DOHH2 (cell line): ENCODE measurements around the gene KCNS1.

Source experiments
- H3F3A ChIP-seq: fragments of 200-600 bp; sonication (generic), shearing (Covaris generic); 2 replicates; pipeline ENCODE4 v1.6.0; 2016; ENCODE audit warnings: antibody characterized with exemption, mild to moderate bottlenecking; ENCODE audit not compliant: control insufficient read depth, insufficient read depth
- H3K27ac ChIP-seq: fragments of 200-600 bp; sonication (generic); 2 replicates; pipeline ENCODE4 v1.5.1; 2014; ENCODE audit warnings: low read depth, mild to moderate bottlenecking, low read length, moderate library complexity
- H3K27me3 ChIP-seq: fragments of 200-600 bp; sonication (generic); 2 replicates; pipeline ENCODE4 v1.6.1; 2014; ENCODE audit warnings: mild to moderate bottlenecking, low read length, mixed read lengths; ENCODE audit not compliant: control insufficient read depth
- H3K36me3 ChIP-seq: fragments of 200-600 bp; sonication (generic); 2 replicates; pipeline ENCODE4 v1.6.1; 2014; ENCODE audit warnings: mild to moderate bottlenecking, low read length, moderate library complexity, mixed read lengths; ENCODE audit not compliant: control insufficient read depth
- H3K4me1 ChIP-seq: fragments of 200-600 bp; sonication (generic); 2 replicates; pipeline ENCODE4 v1.6.1; 2014; ENCODE audit warnings: mild to moderate bottlenecking, low read length, mixed read lengths; ENCODE audit not compliant: control insufficient read depth
- H3K4me2 ChIP-seq: fragments of 200-600 bp; sonication (generic); 2 replicates; pipeline ENCODE4 v1.6.0; 2014; ENCODE audit warnings: mild to moderate bottlenecking, low read length, moderate library complexity
- H3K4me3 ChIP-seq: fragments of 200-600 bp; sonication (generic); 2 replicates; pipeline ENCODE4 v1.5.1; 2014; ENCODE audit warnings: mild to moderate bottlenecking, low read length, mixed read lengths
- H3K79me2 ChIP-seq: fragments of 200-600 bp; sonication (generic); 2 replicates; pipeline ENCODE4 v1.6.1; 2014; ENCODE audit warnings: mild to moderate bottlenecking, low read length, mixed read lengths; ENCODE audit not compliant: control insufficient read depth
- H3K9me2 ChIP-seq: fragments of 200-600 bp; sonication (generic); replicated peaks from 2 replicates; pipeline ENCODE4 v1.6.1; 2014; ENCODE audit warnings: mild to moderate bottlenecking, low read length, mixed read lengths; ENCODE audit not compliant: control insufficient read depth
- H3K9me3 ChIP-seq: fragments of 200-600 bp; sonication (generic); 2 replicates; pipeline ENCODE4 v1.6.1; 2014; ENCODE audit warnings: antibody characterized with exemption, low read length, mixed read lengths; ENCODE audit not compliant: control insufficient read depth, insufficient read depth
- H4K20me1 ChIP-seq: fragments of 200-600 bp; sonication (generic); 2 replicates; pipeline ENCODE4 v1.6.0; 2014; ENCODE audit warnings: low read depth, mild to moderate bottlenecking, antibody characterized with exemption, low read length, moderate library complexity; ENCODE audit not compliant: control insufficient read depth, insufficient read depth
- EZH2phosphoT487 ChIP-seq: fragments of 200-600 bp; sonication (generic); IDR thresholded peaks from 2 replicates; pipeline ENCODE4 v1.6.1; 2017; ENCODE audit warnings: borderline replicate concordance, mild to moderate bottlenecking, antibody characterized with exemption, low read length, moderate library complexity, mixed read lengths
- TF ChIP-seq, protein P1 (sequence below): fragments of 200-600 bp; sonication (generic); IDR thresholded peaks from one replicate; pipeline ENCODE4 v1.5.1; 2014; ENCODE audit warnings: antibody characterized with exemption, mild to moderate bottlenecking, low read depth, low read length; ENCODE audit not compliant: poor library complexity, severe bottlenecking

KCNS1 gene

GRCh38 chr20:45047581-45048119 lies 53.3 kb downstream of the KCNS1 start:
- Histone ChIP-seq H3K36me3 (peaks cover 64% of the 10 kb centered on the region), H3F3A (peaks cover 31% of the 10 kb centered on the region), H3K27ac (peak overlapping the region; percentile 93), H3K9me3 (no peaks in the 10 kb centered on the region), H3K4me1 (peaks cover 91% of the 10 kb centered on the region), H3K4me2 (no peak overlapping the region), H4K20me1 (no peaks in the 10 kb centered on the region), H3K79me2 (peaks cover 82% of the 10 kb centered on the region), H3K4me3 (no peak overlapping the region), H3K27me3 (no peaks in the 10 kb centered on the region), H3K9me2 (no peaks in the 10 kb centered on the region)
- TF ChIP-seq, protein P1, sequence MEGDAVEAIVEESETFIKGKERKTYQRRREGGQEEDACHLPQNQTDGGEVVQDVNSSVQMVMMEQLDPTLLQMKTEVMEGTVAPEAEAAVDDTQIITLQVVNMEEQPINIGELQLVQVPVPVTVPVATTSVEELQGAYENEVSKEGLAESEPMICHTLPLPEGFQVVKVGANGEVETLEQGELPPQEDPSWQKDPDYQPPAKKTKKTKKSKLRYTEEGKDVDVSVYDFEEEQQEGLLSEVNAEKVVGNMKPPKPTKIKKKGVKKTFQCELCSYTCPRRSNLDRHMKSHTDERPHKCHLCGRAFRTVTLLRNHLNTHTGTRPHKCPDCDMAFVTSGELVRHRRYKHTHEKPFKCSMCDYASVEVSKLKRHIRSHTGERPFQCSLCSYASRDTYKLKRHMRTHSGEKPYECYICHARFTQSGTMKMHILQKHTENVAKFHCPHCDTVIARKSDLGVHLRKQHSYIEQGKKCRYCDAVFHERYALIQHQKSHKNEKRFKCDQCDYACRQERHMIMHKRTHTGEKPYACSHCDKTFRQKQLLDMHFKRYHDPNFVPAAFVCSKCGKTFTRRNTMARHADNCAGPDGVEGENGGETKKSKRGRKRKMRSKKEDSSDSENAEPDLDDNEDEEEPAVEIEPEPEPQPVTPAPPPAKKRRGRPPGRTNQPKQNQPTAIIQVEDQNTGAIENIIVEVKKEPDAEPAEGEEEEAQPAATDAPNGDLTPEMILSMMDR = no peak
- no peak for TF ChIP-seq EZH2phosphoT487

- Histone ChIP-seq H3K9me3 (no peaks in the 10 kb centered on the region), H3K79me2 (peaks cover 80% of the 10 kb centered on the region), H3K4me3 (no peak overlapping the region), H3F3A (peaks cover 34% of the 10 kb centered on the region), H3K9me2 (no peaks in the 10 kb centered on the region), H4K20me1 (no peaks in the 10 kb centered on the region), H3K27ac (peak overlapping the region; percentile 70; the same call in 1 of the 2 replicates), H3K36me3 (peaks cover 69% of the 10 kb centered on the region), H3K4me2 (0 out of 2 replicates have a peak overlapping the region, but pooled peaks have one; percentile 11), H3K4me1 (peaks cover 89% of the 10 kb centered on the region), H3K27me3 (no peaks in the 10 kb centered on the region)
- TF ChIP-seq EZH2phosphoT487 = no peak
- TF ChIP-seq, protein P1 = no peak
Observed at GRCh38 chr20:45044601-45045000, 56.3 kb downstream of the KCNS1 start.

- H3K4me2 ChIP-seq = peak overlapping the region; percentile 20; the same call in 1 of the 2 replicates
- peaks cover 69% of the 10 kb centered on the region for H3K36me3 ChIP-seq
- H3K27me3 ChIP-seq = no peaks in the 10 kb centered on the region
- H4K20me1 ChIP-seq = no peaks in the 10 kb centered on the region
- H3F3A ChIP-seq = peaks cover 29% of the 10 kb centered on the region
- peaks cover 80% of the 10 kb centered on the region for H3K79me2 ChIP-seq
- peaks cover 89% of the 10 kb centered on the region for H3K4me1 ChIP-seq
- no peaks in the 10 kb centered on the region for H3K9me3 ChIP-seq
- no peak overlapping the region for H3K4me3 ChIP-seq
- peak overlapping the region; percentile 70 for H3K27ac ChIP-seq
- no peaks in the 10 kb centered on the region for H3K9me2 ChIP-seq
- TF ChIP-seq EZH2phosphoT487 = no peak
- TF ChIP-seq, protein P1 = peak; percentile 88
Observed at GRCh38 chr20:45044084-45044573, 56.8 kb downstream of the KCNS1 start.
